ENCODE measurements around the gene PSMA5. TPM values are rescaled to one million over a fixed set of nuclear protein-coding genes. Genes with fewer than 3 reads are reported as not detected.
"Not testable (repeated sequence)": the region's sequence is repeated elsewhere in the genome, so short reads cannot be mapped to it uniquely, and the experiment has no call there.

PSMA5 gene
- total RNA-seq = 65.7 and 73.7 TPM in 2 replicates

GRCh38 chr1:109426281-109427170, at the start of gene PSMA5:
Gene PSMA5, minus strand, starts transcription at chr1:109426448. Its CDS starts 118 bp downstream, at chr1:109426330.
- Histone ChIP-seq H3K27me3 (ENCODE audit: control insufficient read depth, insufficient read depth, low read length) (no peaks in the 10 kb centered on the region), H3K36me3 (ENCODE audit: control insufficient read depth, insufficient read depth, low read length) (no peaks in the 10 kb centered on the region), H3K4me3 (ENCODE audit: low read depth, low read length) (peak within 1 kb of the TSS; percentile 86)
- peak; percentile 99 for DNase-seq (ENCODE audit: low read depth)
- TF ChIP-seq, protein P1, sequence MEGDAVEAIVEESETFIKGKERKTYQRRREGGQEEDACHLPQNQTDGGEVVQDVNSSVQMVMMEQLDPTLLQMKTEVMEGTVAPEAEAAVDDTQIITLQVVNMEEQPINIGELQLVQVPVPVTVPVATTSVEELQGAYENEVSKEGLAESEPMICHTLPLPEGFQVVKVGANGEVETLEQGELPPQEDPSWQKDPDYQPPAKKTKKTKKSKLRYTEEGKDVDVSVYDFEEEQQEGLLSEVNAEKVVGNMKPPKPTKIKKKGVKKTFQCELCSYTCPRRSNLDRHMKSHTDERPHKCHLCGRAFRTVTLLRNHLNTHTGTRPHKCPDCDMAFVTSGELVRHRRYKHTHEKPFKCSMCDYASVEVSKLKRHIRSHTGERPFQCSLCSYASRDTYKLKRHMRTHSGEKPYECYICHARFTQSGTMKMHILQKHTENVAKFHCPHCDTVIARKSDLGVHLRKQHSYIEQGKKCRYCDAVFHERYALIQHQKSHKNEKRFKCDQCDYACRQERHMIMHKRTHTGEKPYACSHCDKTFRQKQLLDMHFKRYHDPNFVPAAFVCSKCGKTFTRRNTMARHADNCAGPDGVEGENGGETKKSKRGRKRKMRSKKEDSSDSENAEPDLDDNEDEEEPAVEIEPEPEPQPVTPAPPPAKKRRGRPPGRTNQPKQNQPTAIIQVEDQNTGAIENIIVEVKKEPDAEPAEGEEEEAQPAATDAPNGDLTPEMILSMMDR (IDR thresholded peaks at IDR 0.05; ENCODE audit: insufficient read depth, low read length, poor library complexity, severe bottlenecking) = no peak

- no peaks in the 10 kb centered on the region for H3K36me3 ChIP-seq (ENCODE audit: control insufficient read depth, insufficient read depth, low read length)
- peaks cover 22% of the 10 kb centered on the region for H3K27me3 ChIP-seq (ENCODE audit: control insufficient read depth, insufficient read depth, low read length)
- TF ChIP-seq, protein P1 (IDR thresholded peaks at IDR 0.05; ENCODE audit: insufficient read depth, low read length, poor library complexity, severe bottlenecking) = no peak
- H3K4me3 ChIP-seq (ENCODE audit: low read depth, low read length) = no peak overlapping the region
- no peak for DNase-seq (ENCODE audit: low read depth)
These were observed 49.0 kb upstream of the PSMA5 start for GRCh38 chr1:109475261-109475660.

- Histone ChIP-seq H3K4me3 (ENCODE audit: low read depth, low read length) (no peak overlapping the region), H3K27me3 (ENCODE audit: control insufficient read depth, insufficient read depth, low read length) (peaks cover 26% of the 10 kb centered on the region), H3K36me3 (ENCODE audit: control insufficient read depth, insufficient read depth, low read length) (no peaks in the 10 kb centered on the region)
- no peak for DNase-seq (ENCODE audit: low read depth)
- TF ChIP-seq, protein P1 (IDR thresholded peaks at IDR 0.05; ENCODE audit: insufficient read depth, low read length, poor library complexity, severe bottlenecking) = no peak
These were observed 48.4 kb upstream of the PSMA5 start for GRCh38 chr1:109474697-109475096.

- not testable (repeated sequence) for H3K4me3 ChIP-seq (ENCODE audit: low read depth, low read length); H3K36me3 ChIP-seq (ENCODE audit: control insufficient read depth, insufficient read depth, low read length); DNase-seq (ENCODE audit: low read depth)
- peaks cover 26% of the 10 kb centered on the region for H3K27me3 ChIP-seq (ENCODE audit: control insufficient read depth, insufficient read depth, low read length)
These were observed 47.2 kb upstream of the PSMA5 start for GRCh38 chr1:109473284-109474057.

DNA sequence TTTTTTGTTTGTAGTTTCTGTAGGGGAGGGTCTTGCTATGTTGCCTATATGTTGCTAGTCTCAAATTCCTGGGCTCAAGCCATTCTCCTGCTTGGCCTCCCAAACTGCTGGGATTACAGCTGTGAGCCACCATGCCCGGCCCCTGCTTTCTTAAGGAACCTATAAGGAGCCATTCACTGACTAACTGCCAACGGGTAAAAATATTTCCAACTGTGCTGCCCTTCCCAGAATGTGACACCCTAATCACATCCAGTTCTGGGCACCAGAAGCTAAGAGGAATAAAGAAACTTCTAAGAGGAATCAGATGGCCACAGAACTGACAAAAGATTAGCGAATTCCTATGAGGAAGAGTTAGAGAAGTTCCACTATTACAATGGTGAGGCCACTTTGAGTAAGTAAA, 46.5 kb upstream of the PSMA5 start:
- DNase-seq (ENCODE audit: low read depth) = no peak
- H3K36me3 ChIP-seq (ENCODE audit: control insufficient read depth, insufficient read depth, low read length) = no peaks in the 10 kb centered on the region
- H3K4me3 ChIP-seq (ENCODE audit: low read depth, low read length) = no peak overlapping the region
- peaks cover 32% of the 10 kb centered on the region for H3K27me3 ChIP-seq (ENCODE audit: control insufficient read depth, insufficient read depth, low read length)
- TF ChIP-seq, protein P1 (IDR thresholded peaks at IDR 0.05; ENCODE audit: insufficient read depth, low read length, poor library complexity, severe bottlenecking) = no peak

DNA sequence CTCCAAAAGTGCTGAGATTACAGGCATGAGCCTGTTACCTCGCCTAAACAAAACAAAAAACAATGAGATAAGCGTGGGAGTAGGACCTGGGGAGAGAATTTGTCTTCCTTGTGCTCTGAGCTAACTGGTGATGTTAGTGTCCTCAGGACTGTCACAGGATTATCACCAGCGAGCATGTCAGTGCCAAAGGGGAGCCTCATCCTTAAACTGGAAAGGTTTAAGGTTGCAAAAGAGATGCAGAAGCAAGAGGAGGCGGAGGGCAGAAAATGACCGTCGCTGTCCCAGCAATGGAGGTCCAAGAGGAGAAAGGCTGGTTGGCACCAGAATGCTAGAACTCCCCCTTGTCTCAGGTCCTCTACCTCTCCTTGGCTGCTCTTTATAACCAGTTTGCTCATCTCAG, 44.0 kb upstream of the PSMA5 start:
- H3K27me3 ChIP-seq (ENCODE audit: control insufficient read depth, insufficient read depth, low read length) = peaks cover 45% of the 10 kb centered on the region

More for the DNA sequence above, 44.0 kb upstream of the PSMA5 start:
- TF ChIP-seq, protein P1 (IDR thresholded peaks at IDR 0.05; ENCODE audit: insufficient read depth, low read length, poor library complexity, severe bottlenecking) = no peak
- H3K4me3 ChIP-seq (ENCODE audit: low read depth, low read length) = no peak overlapping the region
- no peaks in the 10 kb centered on the region for H3K36me3 ChIP-seq (ENCODE audit: control insufficient read depth, insufficient read depth, low read length)
- no peak for DNase-seq (ENCODE audit: low read depth)

All from kidney epithelial cell (primary cell).